NCI-H524 (cell line): Measurements from ENCODE around the gene KCTD3.
A peak's percentile ranks its signal among the peaks of the same experiment; 100 is the strongest.

Experiments used
- DNase-seq, 2 experiments: peaks; one replicate each; lab custom pipeline; 2025; lab: John Stamatoyannopoulos, UW

KCTD3 gene

DNA sequence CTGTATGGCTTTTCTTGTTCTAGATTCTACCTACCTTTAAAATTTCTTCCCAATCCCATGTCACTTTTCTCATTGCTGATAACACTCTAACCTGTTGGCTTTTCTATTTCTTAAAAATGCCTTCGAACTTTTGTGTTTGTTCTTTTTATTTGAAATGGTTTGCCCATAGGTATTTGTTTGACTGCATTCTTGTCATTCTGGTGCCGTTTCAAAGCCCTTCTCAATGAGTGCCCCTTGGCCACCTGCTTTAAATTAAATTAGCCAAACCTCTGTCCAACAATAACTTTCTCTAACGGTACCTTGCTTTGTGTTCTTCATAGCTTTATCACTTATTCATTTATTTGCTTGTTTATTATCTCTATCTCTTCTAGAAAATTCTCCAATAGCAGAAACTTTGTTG is 38.9 kb downstream of the KCTD3 start:
- DNase-seq, result no peak

GRCh38 chr1:215606564-215607168 is 39.6 kb downstream of the KCTD3 start:
- DNase-seq, result peak in 1 of 2 experiments; percentile 7

GRCh38 chr1:215607412-215607811 is 40.3 kb downstream of the KCTD3 start:
- DNase-seq, result no peak

DNA sequence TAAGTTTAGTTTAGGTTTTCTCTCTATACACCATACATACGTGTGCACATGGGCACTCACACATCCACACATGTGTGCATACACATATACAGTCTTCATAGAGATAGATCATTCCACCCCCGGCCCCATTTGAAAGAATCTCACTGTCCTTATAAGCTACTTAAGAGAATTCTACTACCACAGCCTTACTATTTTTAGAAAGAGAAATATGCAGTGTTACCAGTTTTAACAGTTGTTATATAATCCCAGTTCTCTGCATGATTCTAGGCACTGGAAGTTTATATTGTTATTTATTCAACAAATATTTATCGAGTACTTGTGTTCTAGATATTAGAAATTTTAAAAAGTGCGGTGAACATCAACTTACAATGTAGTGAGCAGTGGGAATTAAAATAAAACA is 41.5 kb downstream of the KCTD3 start:
- DNase-seq, result no peak

DNA sequence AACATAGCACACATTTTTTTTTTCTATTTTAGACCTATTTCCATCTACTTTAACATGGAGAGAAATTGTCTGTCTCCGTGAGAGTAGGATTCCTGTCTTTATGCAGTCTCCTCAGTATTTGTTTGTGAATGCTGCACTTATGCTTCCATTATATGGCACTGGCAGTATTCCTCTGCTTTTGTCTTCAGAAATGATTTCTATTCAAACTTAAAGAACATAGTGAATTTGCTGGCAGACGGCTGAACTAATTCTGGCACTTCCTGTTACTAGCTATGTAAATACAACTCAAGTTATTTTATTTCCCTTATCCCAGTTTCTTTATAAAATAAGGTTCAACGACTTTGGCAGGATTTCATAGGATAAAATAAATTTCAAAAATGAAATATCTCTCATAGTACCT is 45.3 kb downstream of the KCTD3 start:
- no peak for DNase-seq

DNA sequence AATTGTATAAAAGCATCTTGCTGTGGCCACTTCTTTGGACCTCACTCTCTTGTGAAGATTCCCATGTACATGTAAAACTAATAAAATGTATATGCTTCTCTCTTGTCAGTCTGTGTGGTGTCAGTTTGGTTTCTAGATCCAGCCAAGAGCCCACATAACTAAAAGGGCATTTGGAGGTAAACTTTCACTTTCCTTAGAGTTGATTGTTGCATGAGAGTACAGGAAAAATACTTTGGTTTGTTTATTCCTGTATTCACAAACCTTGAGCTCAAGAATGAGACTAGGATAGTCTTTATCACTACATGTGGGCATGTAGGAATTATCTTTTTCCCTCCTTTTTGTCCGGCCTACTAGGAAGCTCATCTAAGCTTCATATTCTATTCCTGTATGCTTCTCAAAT is 50.9 kb downstream of the KCTD3 start:
- DNase-seq, result no peak

GRCh38 chr1:215623162-215623561 is 56.1 kb downstream of the KCTD3 start:
- no peak for DNase-seq

DNA sequence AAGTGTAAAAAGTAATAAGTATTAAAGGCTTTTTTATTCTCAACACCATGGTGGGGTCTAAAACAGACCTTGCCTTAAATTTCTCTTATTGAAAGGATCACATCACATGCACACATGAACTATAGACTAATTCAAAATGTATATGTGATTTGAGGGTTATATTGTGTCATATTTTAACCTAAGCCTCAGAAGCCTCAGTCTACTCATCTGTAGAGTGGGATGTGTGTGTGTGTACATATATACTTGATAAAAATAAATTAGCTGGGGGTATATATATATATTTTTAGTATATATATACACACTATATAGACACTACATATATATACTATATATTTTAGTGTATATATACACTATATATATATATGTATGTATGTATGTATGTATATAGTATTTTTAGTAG is 58.8 kb downstream of the KCTD3 start:
- no peak for DNase-seq

DNA sequence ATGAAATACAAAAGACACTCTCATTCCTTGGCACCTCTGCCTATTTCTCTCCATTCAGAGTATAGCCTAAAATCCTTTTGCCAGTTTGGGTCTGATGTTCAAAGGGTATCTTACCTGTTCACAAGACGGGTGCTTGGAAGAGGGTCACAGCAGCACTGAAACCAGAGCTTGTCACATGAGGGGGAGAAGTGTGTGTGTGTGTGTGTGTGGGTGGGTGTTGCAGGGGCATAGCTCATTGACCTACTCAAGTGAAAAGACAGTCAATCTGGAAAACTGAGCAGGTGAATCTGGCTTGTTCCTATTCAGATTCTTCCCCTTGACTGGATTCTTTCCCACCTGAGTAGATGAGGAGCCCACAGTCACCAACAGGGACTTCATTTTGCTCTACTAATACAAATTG is 63.9 kb downstream of the KCTD3 start:
- no peak for DNase-seq

GRCh38 chr1:215631489-215631888 is 64.4 kb downstream of the KCTD3 start:
- peak in 1 of 2 experiments; percentile 62 for DNase-seq

DNA sequence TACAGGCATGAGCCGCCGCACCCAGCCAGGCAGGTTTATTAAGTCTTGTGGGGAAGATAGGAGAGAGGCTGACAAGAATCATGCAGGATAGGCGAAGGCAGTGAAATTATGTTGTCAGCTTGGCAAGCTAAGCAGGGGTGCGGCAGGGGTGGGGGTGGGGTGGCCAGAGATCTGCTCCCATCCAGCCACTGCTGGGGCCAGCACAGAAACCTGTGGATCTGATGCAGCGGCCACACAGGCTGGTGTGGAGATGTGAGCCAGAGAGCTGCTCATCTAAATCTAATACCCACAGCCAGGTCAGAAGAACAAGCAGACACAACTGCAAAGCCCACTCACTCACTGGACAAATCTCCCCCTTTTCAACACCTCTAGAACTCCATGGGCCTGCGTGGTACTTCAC is 68.7 kb downstream of the KCTD3 start:
- DNase-seq, result no peak

- no peak for DNase-seq
Measured at GRCh38 chr1:215636258-215636965, 69.3 kb downstream of the KCTD3 start.

DNA sequence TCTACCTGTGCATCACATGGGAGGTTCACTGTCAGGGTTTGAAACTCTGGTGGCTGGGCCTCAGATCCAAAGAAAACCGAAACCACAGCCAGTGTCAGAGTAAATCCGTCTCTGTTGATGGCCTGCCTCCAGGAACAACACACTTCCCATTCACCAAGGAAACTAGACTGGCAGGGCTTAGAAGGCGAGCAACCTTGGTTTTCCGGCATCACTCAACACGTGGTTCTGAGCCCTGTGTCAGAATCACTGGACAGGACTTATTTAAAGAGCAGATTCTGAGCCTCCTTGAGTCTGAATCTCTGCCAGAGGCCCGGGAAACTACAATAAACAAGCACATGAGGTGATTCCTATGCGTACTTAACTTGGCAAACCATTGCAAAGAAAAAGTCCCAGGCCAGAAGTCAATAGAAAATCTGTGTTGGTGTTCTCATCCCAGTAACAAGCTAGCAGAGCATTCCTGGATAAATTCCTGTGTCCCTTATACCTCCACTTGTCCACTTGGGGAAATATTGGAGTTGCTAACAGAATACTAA is 70.0 kb downstream of the KCTD3 start:
- DNase-seq, result no peak

DNA sequence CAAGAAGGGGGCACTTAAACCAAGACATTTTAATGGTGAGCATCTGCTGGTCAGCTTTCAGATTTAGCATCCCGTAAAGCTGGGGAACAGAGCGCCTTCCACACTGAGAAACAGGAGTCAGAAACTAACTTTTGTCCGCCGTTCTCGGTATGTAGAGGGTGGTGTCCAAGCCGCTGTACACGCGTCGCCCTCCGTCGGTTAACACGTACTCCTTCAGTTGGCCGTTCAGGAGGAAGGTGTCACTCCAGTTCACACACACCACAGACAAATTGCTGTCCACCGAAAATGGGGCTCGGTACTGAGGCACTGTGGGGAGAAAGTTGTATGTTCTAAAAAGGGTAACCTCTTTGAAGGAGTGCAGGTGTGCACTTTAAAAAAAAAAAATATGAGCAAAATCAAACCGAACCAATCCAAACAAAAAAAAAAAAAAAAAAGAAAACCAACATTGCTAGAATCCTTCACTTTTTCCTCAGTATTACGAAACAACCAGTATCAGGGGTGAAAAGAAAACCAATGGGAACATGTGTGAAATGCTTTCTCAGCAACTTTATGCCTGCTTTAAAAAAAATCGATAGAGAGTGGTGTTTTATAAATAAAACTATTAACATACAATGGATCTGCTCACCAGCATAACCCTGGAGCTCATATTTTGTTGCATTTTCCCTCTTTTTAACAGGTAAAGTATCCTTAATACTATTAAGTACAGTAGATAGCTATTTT is 73.5 kb downstream of the KCTD3 start:
- DNase-seq, result no peak

- DNase-seq, result no peak
Measured at GRCh38 chr1:215643592-215644321, 76.7 kb downstream of the KCTD3 start.

- no peak for DNase-seq
Measured at GRCh38 chr1:215645182-215645581, 78.1 kb downstream of the KCTD3 start.

DNA sequence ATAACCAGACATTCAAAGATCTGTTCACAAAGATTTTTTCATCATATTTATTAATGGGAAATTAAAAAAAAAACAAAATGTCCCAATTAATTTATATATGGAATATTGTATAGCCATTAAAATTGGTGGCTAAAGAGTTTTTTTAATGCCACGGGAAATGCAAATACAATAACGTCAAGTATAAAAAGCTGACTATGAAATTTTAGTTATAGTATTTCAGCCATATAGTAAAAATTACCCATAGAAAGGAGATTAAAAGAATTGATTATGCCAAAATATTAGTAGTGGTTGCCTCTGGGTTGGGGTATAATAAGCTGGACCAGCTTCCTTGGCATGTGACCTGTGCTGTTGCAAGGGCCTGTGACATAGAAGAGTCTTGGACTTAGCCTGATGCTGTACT is 78.8 kb downstream of the KCTD3 start:
- no peak for DNase-seq

GRCh38 chr1:215647738-215648137 is 80.6 kb downstream of the KCTD3 start:
- DNase-seq, result no peak

GRCh38 chr1:215648957-215649356 is 81.9 kb downstream of the KCTD3 start:
- no peak for DNase-seq

DNA sequence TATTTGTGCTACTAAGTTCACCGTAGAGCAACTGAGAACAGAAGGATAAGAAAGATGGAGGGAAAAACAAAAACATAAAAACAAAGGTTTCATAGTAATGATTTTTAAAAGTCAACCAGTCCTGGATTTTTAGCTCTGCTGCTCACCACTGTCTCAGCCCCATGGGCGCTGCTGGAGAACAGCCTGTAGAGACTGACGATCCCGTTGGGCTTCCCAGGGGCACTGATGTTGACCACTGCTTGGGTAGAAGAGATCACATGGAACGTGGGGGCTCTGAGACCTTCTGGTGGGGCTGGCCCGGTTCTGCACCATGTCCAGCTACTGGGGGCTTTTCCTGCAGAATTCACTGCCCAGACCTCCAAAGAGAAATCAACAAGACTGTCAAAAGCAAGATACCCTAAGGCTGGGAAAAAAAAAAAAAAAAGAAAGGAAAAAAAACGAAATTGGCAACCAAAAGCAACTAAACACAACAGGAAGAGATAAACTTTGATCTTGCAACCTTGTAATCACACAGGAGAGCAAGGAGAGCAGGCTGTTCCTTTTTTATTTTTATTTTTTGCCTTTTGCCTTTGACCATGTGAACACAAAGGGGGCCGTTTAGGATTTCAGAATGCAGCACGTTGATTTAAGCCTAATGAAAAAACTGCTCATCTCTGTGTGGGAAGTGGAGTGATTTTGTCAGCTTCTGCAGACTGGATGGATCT is 83.5 kb downstream of the KCTD3 start:
- no peak for DNase-seq

- DNase-seq, result no peak
Measured at GRCh38 chr1:215651867-215652266, 84.8 kb downstream of the KCTD3 start.

GRCh38 chr1:215652371-215652770 is 85.3 kb downstream of the KCTD3 start:
- no peak for DNase-seq
